G401 (cell line): ENCODE results near the gene RPL35A. TPM values are rescaled to one million over a fixed set of nuclear protein-coding genes. Genes with fewer than 3 reads are reported as not detected.
A peak's percentile ranks its signal among the peaks of the same experiment; 100 is the strongest.
"Not testable (repeated sequence)": the region's sequence is repeated elsewhere in the genome, so short reads cannot be mapped to it uniquely, and the experiment has no call there.

Experiments used
- DNase-seq: peaks from one replicate; pipeline ENCODE4 v3.0.0-alpha.2; 2015; ENCODE audit warnings: low spot score
- in situ Hi-C: cut with HindIII; loops from 2 replicates; pipeline ENCODE4 v1.10.0; 2016; ENCODE audit warnings: low sequenced_read_pairs, mixed read lengths
- total RNA-seq: library from RNA; depleted of rRNA; stranded (reverse); fragments of >200 nt; shearing (Covaris generic); gene quantifications from 2 replicates; pipeline ENCODE4 v1.2.3, GENCODE V29; 2014

The RPL35A gene
- total RNA-seq, 1 experiment from 2014 or later, result 1,593 TPM

- DNase-seq, result peak; percentile 12
- in situ Hi-C loops, result no loop called here
Measured at GRCh38 chr3:197950677-197951061, 679 bp downstream of the RPL35A start.

DNA sequence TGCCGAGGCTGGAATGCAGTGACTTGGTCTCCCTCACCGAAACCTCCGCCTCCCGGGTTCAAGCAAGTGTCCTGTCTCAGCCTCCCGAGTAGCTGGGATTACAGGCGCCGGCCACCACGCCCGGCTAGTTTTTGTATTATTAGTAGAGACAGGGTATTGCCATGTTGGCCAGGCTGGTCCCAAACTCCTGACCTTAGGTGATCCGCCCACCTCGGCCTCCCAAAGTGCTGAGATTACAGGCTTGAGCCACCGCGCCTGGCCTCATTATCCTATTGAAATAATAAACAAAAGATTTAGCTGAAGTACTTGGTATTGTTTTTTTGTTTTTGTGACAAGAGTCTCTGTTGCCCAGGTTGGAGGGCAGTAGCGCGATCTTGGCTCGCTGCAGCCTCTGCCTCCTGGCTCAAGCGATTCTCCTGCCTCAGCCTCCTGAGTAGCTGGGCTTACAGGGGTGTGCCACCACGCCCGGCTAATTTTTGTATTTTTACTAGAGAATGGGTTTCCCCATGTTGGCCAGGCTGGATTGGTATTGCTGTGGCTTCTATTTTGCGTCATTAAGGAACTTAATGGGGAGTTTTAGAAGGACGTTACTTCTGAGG is 1.5 kb downstream of the RPL35A start:
- no peak for DNase-seq
- in situ Hi-C loops, result no loop called here

- DNase-seq, result no peak
- in situ Hi-C loops, result no loop called here
Measured at GRCh38 chr3:197952440-197952839, 2.5 kb downstream of the RPL35A start.

DNA sequence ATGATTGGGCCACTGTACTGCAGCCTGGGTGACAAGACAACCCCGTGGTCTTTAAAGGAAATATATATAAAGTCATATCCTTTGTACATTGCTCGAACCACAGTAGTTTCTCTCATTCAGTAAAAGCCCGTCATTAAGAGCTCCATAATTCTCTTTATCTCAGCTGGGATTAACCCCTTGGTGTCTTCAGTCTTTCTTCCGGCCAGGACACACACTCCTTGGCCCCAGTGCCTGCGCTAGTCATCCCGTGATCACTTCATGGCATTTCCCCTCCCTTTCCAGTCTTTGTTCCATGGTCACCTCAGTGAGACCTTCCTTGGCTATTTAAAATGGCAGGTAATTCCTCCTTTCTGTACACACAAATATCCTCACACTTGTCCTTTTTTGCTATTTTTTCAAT is 3.3 kb downstream of the RPL35A start:
- in situ Hi-C loops, result no loop called here
- no peak for DNase-seq

- DNase-seq, result no peak
- in situ Hi-C loops, result no loop called here
Measured at GRCh38 chr3:197953881-197954280, 3.9 kb downstream of the RPL35A start.

GRCh38 chr3:197955892-197956477 is 6.0 kb downstream of the RPL35A start:
- in situ Hi-C loops, result no loop called here

DNA sequence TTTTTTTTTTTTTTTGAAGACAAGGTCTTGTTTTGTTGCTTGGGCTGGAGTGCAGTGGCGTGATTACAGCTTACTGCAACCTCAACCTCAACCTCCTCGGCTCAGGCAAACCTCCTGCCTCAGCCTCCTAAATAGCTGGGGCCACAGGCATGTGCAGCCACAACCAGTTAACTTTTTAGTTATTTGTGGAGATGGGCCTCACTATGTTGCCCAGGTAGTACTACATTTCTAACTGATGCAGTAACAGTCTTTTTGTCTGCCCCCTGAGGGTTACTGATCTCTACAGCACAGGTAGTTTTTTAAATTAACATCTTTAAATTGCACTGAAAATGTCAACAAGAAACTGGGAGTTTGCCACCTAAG is 6.6 kb downstream of the RPL35A start:
- DNase-seq, result no peak
- in situ Hi-C loops, result no loop called here

More at GRCh38 chr3:197955892-197956477, 6.0 kb downstream of the RPL35A start:
- no peak for DNase-seq

DNA sequence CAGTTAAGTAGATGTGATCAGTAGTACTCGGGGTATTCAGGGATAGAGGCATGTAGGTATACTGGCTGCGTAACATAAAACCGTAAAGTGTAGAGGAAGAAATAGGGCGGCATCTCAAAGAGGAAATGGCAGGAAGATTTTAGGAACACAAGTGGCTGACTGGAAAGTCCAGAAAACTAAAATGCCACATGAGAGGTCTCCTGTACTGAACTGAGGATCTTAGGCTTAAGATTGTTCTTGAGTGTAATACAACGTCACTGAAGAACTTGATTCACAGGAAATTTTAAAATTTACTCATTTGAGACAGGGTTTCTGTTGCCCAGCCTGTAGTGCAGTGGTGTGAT is 7.8 kb downstream of the RPL35A start:
- in situ Hi-C loops, result no loop called here
- DNase-seq, result no peak

GRCh38 chr3:197958346-197958745 is 8.4 kb downstream of the RPL35A start:
- in situ Hi-C loops, result no loop called here
- DNase-seq, result no peak

GRCh38 chr3:197958848-197959247 is 8.9 kb downstream of the RPL35A start:
- DNase-seq, in situ Hi-C loops: not testable (repeated sequence)

- peak; percentile 24 for DNase-seq
- in situ Hi-C loops, result no loop called here
Measured at GRCh38 chr3:197959500-197959890, 9.5 kb downstream of the RPL35A start.

DNA sequence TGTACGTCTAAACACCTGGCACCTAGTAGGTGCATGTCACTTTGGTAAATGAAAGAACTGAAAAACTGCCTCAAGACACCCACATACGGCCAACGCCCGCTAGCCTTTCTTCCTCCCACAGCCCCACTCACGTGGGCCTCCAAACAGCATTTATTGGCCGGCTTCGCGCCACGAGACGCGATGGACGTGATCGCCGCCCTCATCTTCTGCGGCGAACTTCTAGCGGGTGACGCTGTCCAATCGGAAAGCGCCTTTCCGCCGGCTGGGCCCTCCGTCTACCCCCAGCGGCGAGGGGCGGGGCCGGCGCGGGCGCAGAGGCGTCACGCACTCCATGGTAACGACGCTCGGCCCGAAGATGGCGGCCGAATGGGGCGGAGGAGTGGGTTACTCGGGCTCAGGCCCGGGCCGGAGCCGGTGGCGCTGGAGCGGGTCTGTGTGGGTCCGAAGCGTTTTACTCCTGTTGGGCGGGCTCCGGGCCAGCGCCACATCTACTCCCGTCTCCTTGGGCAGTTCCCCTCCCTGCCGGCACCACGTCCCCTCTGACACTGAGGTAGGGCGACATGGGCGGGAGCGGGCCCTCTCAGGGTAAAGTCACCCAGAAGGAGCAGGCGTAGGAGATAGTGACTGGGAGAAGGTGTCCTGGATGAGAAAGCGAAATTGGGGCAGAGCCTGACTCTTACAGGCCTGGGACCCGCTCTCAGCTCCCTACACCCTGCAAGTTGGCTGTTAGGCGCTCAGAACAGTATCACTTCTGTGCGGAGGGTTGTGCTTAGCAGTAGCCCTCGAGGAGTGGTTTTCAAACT is 10.1 kb downstream of the RPL35A start, which contains the start of gene LMLN:
Gene LMLN, plus strand, starts transcription at position 327 of the 803 bp plus-strand sequence. Its CDS starts 29 bp downstream, at position 356.
- DNase-seq, result peak; percentile 97
- in situ Hi-C loops, result no loop called here

GRCh38 chr3:197960694-197961581 is 10.9 kb downstream of the RPL35A start:
- DNase-seq, result no peak
- in situ Hi-C loops, result no loop called here

DNA sequence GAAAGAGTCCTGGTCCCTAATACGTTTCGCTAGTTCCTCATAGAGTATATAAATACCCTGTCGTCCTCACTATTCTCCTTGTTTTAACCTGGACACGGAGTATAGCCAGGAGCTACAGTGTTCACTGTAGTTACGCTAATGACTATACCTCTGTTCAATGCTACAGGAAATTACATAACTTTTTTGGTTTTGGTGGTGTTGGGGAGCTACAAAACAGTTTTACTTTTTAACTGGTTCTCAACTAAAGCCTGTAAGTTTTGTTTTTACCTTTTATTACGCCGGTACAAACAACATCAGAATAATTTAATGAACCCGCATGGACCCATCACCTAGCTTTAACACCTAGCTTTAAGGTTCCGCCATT is 11.6 kb downstream of the RPL35A start:
- DNase-seq, result no peak
- in situ Hi-C loops, result no loop called here

- in situ Hi-C loops, result no loop called here
- no peak for DNase-seq
Measured at GRCh38 chr3:197963019-197963637, 13.1 kb downstream of the RPL35A start.

DNA sequence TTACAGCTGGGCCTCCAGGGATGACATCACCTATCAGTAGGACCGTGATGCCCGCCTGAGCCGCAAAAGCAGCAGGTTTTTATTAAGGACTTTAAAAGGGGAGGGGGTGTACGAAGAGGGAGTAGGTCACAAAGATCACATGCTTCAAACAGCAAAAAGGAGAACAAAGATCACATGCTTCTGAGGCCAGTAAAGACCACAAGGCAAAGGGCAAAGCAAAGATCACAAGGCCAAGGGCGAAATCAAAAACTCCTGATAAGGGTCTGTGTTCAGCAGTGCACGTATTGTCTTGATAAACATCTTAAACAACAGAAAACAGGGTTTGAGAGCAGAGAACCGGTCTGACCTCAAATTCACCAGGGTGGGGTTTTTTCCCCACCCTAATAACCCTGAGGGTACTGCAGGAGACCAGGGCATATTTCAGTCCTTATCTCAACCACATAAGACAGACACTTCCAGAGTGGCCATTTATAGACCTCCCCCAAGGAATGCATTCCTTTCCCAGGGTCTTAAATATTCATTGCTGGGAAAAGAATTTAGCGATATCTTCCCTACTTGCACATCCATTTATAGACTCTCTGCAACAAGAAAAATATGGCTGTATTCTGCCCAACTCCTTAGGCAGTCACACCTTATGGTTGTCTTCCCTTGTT is 17.5 kb downstream of the RPL35A start:
- in situ Hi-C loops, DNase-seq: not testable (repeated sequence)

- in situ Hi-C loops, result no loop called here
- DNase-seq, result no peak
Measured at GRCh38 chr3:197970588-197970987, 20.6 kb downstream of the RPL35A start.

- in situ Hi-C loops, result no loop called here
- DNase-seq, result no peak
Measured at GRCh38 chr3:197974016-197974415, 24.0 kb downstream of the RPL35A start.

GRCh38 chr3:197975311-197975710 is 25.3 kb downstream of the RPL35A start:
- in situ Hi-C loops, result no loop called here

More at GRCh38 chr3:197975311-197975710, 25.3 kb downstream of the RPL35A start:
- no peak for DNase-seq
